GM19455 (cell line): ENCODE measurements around the gene LYPLAL1.

Experiments used
- ATAC-seq: cut with Tn5 transposase; IDR thresholded peaks from one replicate; pipeline ENCODE4 v1.9.1; 2021; ENCODE audit not compliant: unreplicated experiment

Gene LYPLAL1

GRCh38 chr1:219173758-219174459 is at the start of gene LYPLAL1:
Gene LYPLAL1, plus strand, starts transcription at chr1:219173878. Its CDS starts 13 bp downstream, at chr1:219173891.
- peak; percentile 73 for ATAC-seq

GRCh38 chr1:219124163-219124562 is 49.5 kb upstream of the LYPLAL1 start:
- no peak for ATAC-seq

GRCh38 chr1:219125342-219125741 is 48.3 kb upstream of the LYPLAL1 start:
- ATAC-seq: no peak

- ATAC-seq: no peak
Measured at GRCh38 chr1:219126377-219126776, 47.3 kb upstream of the LYPLAL1 start.

GRCh38 chr1:219128957-219129356 is 44.7 kb upstream of the LYPLAL1 start:
- no peak for ATAC-seq

GRCh38 chr1:219130366-219130935 is 43.2 kb upstream of the LYPLAL1 start:
- ATAC-seq: no peak

- no peak for ATAC-seq
Measured at GRCh38 chr1:219132939-219133338, 40.7 kb upstream of the LYPLAL1 start.

GRCh38 chr1:219138747-219139146 is 34.9 kb upstream of the LYPLAL1 start:
- no peak for ATAC-seq

GRCh38 chr1:219140303-219140877 is 33.3 kb upstream of the LYPLAL1 start:
- no peak for ATAC-seq

GRCh38 chr1:219143735-219144134 is 29.9 kb upstream of the LYPLAL1 start:
- no peak for ATAC-seq

- ATAC-seq: no peak
Measured at GRCh38 chr1:219144658-219145315, 28.9 kb upstream of the LYPLAL1 start.

GRCh38 chr1:219147571-219148019 is 26.1 kb upstream of the LYPLAL1 start:
- no peak for ATAC-seq

- no peak for ATAC-seq
Measured at GRCh38 chr1:219149009-219149577, 24.6 kb upstream of the LYPLAL1 start.

GRCh38 chr1:219149953-219150352 is 23.7 kb upstream of the LYPLAL1 start:
- ATAC-seq: no peak

- no peak for ATAC-seq
Measured at GRCh38 chr1:219150913-219151312, 22.8 kb upstream of the LYPLAL1 start.

GRCh38 chr1:219151467-219151866 is 22.2 kb upstream of the LYPLAL1 start:
- ATAC-seq: no peak

- ATAC-seq: no peak
Measured at GRCh38 chr1:219152751-219153150, 20.9 kb upstream of the LYPLAL1 start.

- ATAC-seq: no peak
Measured at GRCh38 chr1:219153723-219154122, 20.0 kb upstream of the LYPLAL1 start.

GRCh38 chr1:219155135-219155534 is 18.5 kb upstream of the LYPLAL1 start:
- no peak for ATAC-seq

- ATAC-seq: no peak
Measured at GRCh38 chr1:219159946-219160645, 13.6 kb upstream of the LYPLAL1 start.

- ATAC-seq: no peak
Measured at GRCh38 chr1:219160967-219161366, 12.7 kb upstream of the LYPLAL1 start.
